GM19455 (cell line): ENCODE data around the gene BPHL.
"Not testable (repeated sequence)": the region's sequence is repeated elsewhere in the genome, so short reads cannot be mapped to it uniquely, and the experiment has no call there.

Experiments
- ATAC-seq: cut with Tn5 transposase; IDR thresholded peaks from one replicate; pipeline ENCODE4 v1.9.1; 2021; ENCODE audit not compliant: unreplicated experiment

Gene BPHL

DNA sequence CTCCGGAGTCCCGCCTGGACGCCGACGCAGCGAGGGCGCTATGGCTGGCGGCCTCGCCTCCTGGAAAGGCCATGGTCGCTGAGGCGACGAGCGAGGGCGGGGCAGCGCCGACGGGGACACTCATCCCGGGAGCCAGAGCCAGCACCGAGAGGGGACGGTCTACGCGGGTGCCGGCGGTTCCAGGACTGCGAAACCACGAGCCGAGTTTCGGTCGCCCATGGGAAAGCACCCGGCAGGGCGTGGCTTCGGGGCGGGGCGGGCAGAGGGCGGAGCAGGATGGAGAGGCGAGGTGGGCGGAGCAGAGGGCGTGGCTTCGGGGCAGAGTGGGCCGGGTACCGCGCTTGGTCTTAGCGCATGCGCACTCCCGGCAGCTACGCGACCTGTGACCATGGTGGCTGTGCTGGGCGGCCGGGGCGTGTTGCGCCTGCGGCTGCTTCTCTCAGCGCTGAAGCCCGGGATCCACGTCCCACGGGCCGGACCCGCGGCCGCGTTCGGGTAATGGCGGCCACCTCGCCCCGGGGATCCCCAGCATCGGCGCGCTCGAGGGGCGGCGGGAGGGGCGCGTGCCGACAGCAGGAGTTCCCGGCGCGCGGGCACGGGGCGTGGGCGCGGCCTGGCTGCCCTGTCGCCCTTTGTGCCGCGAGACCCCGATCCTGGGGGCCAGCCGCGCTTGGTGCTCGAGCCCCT, at the start of gene BPHL:
TSS of gene BPHL (plus strand) at position 359 of the 687 bp plus-strand sequence. CDS start at position 389, 30 bp downstream.
- ATAC-seq: peak; percentile 92

DNA sequence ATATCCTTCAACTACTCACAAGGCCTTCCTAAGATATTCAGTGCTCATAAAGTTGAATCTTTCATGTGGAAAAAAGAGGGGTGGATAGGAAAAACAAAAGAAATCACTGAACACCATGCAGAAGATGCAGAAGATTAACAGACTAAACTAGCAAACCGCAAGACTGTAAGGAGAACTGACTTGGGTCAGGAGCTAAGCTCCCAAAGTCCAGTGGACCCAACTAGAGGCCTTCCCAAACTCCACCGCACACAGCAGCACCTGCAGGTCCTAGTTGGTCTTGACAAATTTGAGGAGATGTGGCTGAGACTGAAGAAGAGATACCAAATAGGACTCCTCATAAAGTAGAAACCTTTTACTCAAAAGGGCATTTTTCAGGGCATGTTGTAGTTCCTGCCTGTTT, 46.9 kb upstream of the BPHL start:
- ATAC-seq: no peak

DNA sequence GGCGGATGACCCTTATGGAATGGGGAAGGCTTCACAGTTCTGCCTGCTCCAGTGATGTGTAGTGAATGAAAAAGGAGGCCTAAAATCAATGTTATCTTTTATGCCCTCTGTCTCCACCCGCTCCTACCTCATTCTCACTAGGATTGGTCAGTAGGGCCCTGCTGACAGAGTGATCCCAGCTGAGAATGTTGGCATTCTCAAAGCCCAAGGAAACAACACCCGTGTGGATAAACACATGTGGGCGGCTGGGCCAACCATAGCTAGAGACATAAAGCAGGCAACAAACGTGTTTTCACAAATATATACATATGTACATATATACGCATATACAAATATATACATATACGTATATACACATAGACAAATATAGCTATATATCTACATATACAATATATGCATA, 45.7 kb upstream of the BPHL start:
- ATAC-seq: no peak

DNA sequence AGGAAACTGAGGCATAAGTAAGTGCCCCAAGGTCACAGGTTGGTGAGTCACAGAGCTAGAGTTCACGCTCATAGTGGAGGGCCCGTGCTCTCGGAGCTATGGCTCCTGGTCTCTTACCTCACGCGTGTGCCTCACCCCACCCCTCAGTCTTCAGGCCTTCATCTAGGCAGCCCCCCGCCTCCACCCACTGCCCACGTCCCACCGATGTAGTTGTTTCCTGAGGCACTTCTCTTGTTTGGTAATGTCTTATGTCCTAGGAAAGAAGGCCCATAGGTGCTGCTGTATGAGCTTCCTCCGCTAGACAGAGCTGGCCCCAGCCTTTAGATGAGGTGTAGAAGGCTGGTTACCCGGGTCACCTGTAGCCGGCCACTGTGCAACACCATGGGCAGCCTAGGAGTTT, 45.1 kb upstream of the BPHL start:
- no peak for ATAC-seq

DNA sequence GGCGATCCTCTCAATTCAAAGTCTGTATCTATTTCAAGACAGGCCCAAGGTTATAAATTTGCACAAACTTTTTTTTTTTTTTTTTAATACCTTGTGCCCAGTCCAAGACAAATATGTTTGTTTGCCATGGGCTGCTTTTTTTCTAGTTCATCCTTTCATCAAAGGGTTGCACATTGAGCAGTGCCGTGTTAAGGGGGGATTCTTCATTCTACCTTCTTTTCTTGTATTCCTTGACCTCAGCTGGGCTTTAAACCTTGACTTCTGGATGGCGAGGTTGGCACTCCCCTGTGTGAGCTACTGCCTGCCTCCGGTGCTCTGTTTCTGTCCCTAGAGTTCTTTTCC, 42.8 kb upstream of the BPHL start:
- ATAC-seq: no peak

DNA sequence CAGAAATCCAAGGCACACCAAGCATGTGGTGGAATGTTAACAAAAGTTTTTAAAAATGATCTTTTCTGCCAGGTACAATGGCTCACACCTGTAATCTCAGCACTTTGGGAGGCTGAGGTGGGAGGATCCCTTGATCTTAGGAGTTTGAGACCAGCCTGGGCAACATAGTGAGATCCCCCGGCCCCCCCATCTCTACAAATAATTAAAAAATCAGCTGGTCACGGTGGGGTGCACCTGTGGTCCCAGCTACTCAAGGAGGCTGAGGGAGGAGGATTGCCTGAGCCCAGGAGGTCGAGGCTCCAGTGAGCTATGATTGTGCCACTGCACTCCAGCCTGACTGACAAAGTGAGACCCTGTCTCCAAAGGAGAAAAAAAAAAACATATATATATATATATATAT, 42.2 kb upstream of the BPHL start:
- no peak for ATAC-seq

DNA sequence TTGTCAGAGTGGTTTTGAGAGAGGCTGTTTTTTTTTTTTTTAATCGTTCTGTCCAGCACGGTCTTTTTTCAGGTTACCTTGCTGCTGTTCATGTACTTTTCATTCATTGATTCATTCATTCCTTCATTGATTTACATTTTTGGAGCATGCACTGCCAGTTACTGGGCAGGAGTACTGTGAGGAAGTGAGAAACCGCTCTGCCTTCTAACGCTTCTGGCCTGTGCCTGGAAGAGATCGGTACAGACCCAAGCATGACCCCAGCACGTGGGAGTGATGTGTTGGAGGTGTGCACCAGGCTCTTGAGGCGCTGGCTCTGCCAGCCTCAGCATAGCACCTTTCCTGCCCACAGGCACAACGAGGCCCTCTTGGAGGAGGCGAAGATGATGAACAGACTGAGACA, 41.1 kb upstream of the BPHL start:
- no peak for ATAC-seq

DNA sequence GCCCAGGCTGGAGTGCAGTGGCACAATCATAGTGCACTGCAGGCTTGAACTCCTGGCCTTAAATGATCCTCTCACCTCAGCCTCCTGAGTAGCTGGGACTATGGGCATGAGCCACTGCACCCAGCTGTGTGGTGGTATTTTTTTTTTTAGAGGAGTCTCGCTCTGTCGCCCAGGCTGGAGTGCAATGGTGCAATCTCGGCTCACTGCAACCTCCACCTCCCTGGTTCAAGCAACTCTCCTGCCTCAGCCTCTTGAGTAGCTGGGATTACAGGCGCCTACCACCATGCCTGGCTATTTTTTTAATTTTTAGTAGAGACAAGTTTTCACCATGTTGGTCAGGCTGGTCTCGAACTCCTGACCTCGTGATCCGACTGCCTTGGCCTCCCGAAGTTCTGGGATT, 39.6 kb upstream of the BPHL start:
- not testable (repeated sequence) for ATAC-seq

DNA sequence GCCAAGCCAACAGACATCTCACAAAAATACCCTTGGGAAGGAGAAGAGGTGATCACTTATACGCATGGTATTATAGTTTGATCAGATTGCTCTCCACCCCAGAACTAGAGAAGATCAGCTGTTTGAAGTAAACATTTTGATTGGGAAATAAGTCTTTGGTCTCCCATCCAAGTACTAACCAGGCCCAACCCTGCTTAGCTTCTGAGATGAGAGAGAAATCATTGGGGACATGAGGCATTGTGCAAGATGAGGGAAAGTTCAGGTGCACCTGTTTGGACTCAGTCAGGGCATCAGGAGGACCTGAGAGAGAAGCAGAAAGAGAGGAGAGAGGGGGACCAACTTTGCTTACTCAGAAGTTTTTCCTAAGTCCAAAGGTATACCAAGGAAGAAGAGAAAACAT, 38.8 kb upstream of the BPHL start:
- ATAC-seq: no peak

DNA sequence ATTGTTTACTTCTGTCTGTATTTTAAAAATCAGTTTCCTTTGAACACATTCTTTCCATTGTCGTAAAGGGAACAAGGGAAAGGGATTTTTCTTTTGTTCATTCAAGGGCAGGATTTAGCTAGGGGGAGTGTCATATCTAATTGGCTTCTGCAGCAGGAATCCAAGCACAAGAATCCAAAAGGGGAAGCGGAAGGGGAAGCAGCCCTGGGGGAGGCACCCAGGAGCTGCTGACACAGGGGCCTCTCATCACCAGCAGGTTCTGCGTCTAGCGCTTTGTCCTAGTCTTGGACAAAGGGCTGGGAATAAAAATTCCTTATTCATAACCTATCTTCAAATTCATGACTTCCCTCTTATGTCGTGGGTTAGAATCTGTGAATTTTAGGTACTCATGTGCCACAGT, 36.6 kb upstream of the BPHL start:
- no peak for ATAC-seq

DNA sequence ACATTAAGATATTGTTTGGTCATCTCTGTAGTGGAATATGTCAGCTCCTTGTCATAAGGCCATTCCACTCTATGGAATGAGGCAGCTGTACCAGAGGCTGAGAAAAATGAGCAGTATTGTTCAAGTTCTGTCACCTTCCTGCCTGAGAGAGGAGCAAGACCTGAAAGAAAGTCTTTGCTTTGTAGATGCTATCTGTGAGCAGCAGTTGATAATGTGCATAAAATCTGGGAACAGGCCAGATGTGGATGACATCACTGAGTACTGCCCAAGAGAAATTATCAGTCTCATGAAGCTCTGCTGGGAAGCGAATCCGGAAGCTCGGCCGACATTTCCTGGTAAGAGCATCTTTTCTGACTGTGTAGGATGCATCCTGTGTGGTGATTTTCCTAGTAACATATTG, 33.4 kb upstream of the BPHL start:
- no peak for ATAC-seq

DNA sequence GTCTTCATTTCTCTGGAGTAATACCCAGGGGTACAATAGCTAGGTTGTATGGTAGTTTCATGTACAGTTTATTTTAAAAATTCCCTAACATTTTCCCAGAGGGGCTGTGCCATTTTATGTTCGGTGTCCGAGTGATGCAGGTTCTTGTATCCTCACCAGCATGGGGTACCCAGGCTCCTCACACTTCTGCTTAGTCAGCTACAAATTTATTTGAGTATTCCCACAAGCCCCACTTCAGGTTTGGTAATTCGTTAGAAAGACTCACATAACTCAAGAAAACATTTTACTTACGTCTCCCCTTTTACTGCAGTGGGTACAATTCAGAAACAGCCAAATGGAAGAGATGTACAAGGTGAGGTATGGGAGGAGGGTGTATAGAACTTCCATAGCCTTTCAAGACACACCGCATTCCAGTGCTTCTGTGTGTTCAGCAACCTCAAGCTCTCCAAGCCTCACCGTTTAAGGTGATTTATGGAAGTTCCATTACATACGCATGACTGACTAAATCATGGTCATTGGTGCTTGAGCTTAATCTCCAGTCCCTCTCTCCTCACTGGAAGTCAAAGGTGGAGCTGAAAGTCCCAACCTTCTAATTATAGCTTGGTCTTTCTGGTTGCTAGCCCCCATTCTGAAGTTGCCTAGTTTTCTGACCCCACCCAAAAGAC, 32.1 kb upstream of the BPHL start:
- ATAC-seq: no peak

DNA sequence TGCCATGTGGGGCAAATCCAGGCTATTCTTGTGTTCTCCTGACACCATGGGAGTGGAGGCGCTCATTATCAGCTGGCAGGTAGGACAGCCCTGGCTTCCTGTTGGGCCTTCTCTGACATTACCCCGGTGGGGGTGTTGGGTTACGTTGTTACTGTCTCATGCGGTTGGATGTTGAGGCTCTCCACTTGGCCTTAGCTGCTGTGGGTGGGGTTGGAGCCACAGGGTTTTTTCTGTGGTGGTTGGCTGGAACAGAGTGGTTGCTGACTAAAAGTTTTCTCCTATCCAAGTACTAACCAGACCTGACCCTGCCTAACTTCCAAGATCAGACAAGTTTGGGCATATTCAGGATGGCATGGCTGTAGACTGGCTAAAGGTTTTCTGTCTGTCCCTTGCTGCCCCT, 30.1 kb upstream of the BPHL start:
- ATAC-seq: no peak

DNA sequence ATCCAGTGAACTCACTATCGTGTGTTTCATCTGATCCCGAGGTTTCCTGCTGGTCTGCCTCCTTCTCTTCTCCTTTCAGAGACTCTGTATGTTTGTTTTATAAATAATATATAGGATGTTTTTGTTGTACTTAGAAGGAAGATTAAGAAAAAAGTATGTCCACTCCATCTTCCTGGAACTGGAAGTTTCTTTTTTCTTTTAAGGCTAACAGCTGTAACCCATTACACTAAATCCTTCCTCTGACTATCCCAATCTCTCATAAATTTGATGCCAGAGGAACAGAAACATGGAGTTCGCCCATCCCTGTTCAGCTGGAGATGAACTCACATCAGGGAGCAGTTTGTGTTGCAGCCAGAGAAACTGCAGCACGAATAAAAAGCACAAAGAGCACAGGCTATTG, 29.5 kb upstream of the BPHL start:
- ATAC-seq: no peak

DNA sequence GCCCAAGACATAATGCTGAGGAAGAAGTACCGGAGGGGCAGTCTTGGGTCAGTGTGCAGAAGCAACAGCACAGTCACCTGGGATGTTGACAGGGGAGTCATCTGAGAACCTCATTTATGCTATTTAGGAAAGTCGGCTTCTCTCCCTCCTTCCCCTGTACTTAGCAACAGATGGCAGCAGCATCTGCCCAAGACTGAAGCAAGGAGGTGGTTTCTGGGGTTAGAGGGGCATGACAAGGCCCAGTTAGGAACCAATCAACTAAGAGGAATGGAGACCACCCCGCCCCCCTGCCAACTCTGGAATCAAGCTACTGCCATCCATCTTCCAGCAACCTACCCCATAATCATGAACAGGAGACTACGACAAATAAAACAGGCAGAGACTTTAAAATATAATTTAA, 28.5 kb upstream of the BPHL start:
- ATAC-seq: no peak

DNA sequence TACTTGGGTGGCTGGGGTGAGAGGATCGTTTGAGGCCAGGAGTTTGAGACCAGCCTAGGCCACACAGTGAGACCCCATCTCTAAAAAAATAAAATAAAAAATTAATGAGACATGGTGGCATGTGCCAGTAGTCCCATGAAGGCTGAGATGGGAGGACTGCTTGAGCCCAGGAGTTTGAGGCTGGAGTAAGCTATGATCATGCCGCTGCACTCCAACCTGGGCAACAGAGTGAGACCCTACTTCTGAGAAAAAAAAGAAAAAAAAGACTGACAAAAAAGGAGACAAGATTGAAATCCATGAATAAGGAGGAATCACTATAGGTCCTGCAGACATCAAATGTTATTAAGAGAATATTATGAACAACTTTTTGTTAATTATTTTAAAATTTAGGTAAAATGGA, 23.7 kb upstream of the BPHL start:
- ATAC-seq: no peak

DNA sequence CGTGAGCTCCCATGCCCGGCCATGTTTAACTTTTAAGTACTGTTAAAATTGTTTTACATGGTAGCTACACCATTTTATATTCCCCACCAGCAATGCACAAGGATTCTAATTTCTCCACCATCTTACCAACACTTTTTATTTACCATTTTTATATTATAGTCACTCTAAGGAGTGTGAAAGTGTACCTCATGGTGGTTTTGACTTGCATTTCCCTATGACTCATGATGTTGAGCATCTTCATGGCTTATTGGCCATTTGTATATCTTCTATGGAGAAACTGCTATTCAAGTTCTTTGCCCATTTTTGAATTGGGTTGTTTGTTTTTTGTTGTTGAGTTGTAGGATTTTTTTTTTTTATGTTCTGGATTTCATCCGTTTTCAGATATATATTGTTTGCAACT, 15.6 kb upstream of the BPHL start:
- ATAC-seq: no peak

DNA sequence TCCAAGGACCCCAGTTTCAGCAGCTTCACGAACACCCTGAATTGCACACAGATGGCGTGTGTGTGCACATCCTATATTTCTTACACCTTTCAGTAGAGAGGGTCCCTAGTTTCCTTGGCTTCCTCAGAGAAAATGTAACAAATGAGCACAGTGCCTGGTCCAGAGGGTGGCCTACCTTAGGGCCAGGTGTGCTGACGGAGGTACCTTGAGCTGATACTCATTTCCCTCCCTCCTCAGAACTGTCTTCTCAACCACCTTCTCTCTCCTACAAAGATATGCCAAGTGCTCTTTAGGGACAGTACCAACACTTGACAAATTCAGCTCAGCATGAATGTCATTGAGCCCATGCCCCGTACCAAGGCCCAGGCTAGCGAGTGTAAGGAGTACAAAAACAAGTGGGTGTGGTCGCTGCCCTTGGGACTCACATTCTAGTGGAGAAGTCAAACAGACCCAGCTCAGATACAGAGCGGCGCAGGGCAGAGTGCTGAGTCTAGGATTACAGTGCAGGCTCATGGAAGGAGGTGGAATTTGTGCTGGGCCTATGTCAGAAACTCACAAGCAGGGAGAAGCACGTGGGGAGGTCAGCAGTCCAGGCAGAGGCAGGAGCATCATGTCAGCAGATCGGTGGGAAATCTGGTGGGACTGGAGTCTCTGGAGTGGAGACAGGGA, 9.6 kb upstream of the BPHL start:
- no peak for ATAC-seq

DNA sequence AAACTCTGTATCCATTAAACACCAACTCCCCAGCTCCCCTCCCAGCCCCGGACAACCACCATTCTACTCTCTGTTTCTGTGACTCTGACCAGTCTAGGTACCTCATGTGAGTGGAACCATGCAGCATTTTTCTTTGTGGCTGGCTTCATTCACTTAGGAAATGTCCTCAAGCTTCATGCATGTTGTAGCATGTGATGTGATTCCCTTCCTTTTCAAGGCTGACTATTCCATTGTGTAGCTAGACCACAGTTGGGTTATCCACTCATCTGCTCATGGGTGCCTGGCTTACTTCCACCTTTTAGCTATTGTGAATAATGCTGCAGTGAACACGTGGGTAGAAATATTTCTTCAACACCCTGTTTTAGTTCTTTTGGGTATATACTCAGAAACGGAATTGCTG, 8.8 kb upstream of the BPHL start:
- ATAC-seq: no peak

DNA sequence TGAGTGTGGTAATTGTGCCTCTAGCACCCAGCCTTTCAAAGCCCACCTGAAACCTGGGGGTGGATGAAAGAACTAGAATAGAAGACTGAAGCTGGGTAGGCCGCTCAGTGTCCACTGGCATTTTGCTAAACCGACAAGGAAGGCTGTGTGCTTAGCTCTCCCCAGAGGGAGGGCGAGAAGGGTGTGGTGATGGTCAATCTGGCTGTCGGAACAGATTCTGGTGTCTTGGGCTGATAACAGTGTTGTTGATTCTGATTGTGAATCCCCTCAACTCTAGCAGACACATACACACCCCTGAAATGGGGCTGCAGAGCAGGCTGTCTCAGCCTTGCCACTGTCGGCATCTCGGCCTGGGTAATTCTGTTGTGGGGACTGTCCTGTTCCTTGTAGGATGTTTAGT, 4.1 kb upstream of the BPHL start:
- no peak for ATAC-seq

DNA sequence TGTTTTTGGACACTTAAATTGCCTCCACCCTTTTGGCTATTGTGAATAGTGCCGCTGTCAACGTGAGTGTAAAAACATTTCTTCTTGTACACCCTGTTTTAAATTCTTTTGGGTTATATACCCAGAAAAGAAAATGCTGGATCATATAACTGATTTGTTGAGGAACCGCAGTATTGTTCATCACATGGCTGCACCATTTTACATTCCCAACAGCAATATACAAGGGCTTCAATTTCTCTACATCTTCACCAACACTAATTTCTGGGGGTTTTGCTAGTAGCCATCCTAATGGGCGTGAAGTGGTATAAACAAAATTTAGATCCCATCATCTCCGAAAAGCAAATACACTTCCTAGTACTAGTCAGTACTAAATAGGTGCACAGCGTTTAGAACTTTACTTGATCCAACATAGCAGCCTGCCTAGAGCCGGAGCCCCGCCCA, 579 bp upstream of the BPHL start:
- peak; percentile 2 for ATAC-seq

DNA sequence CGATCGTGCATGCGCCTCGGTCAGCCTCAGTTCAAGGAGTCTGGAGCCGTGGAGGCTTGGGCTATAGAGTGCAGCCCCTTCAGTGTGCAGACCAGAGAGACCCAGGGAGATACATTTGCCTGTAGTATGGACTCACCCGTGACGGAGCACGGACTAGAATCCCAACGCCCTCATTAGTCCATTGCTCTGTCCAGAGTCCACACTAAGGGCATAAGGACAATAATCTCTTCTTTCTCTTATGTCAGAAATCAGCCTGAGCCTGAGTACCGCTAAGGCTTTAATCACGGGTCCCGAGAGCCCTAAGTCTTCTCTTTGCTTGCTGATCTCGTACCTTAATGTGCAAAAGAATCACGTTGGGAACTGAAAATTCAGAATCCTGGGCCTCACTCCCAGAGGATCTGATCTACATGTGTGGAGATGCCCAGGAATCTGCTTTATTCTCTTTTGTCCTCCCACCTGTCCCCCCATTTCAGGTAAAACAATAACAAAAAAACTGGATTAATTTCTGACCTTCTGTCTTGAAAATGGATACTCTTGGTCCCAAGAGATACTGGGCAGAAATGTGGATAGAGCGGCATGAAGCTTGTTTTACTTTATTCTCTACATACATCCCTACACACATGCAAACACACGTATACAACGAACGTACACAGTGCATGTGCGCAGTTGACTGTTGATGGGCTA, 671 bp downstream of the BPHL start:
- peak; percentile 40 for ATAC-seq
